Activated naive CD4-positive, alpha-beta T cell (primary cell): ENCODE measurements around the gene SLAMF9.

Source experiments
- DNase-seq, 4 experiments: peaks; one replicate each; lab custom pipeline; 2025; lab: John Stamatoyannopoulos, UW

SLAMF9 gene

GRCh38 chr1:159945483-159946241, 8.4 kb downstream of the SLAMF9 start, which contains the start of gene IGSF9:
TSS of gene IGSF9 (minus strand) at chr1:159945613. CDS start at chr1:159943454, 2,159 bp downstream.
- peak in 3 of 4 experiments; percentile 42 to 76 (median 48) for DNase-seq

DNA sequence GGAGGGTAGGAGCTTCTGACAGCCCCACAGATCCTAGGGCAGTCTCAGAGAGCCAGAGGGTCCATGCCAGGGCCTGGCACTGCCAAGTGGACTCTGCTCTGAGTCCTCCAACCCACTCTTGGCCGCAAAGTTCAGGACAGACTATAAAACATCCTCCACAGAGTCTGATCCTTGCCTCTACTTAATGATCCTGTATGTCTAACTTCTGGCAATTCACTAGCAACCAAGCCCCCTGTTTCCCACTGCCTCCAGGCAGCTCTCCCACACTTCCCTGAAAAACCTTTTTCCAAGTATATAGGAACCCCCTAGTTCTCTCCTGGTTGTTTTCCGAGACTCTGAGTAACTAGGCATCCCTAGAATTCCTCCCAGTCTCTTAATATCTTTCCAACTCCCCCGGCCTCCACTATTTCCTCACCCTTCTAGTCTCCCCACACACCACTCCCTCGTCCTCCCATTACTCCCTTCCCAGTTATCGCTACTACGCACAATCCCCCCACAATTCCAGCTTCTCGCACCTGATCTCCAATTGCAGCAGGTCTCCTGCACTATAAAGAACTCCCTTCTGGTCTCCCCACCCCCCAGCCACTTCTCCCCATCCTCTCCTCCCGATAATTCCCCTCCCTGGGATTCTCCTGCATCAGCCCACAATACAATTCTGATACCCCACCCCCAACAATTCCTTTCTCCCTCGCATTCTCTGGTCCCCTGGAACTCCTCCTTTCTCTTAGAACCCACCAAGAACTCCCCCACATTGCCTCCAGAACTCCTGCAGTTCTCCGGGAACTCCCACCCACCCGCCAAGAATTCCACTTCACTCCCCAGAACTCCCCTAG, 9.2 kb downstream of the SLAMF9 start:
- no peak for DNase-seq

GRCh38 chr1:159943908-159944622, 10.0 kb downstream of the SLAMF9 start:
- no peak for DNase-seq

GRCh38 chr1:159943278-159943640, 10.8 kb downstream of the SLAMF9 start:
- no peak for DNase-seq

- no peak for DNase-seq
These were observed 11.3 kb downstream of the SLAMF9 start for GRCh38 chr1:159942632-159943277.

- no peak for DNase-seq
These were observed 12.2 kb downstream of the SLAMF9 start for GRCh38 chr1:159941591-159942560.

DNA sequence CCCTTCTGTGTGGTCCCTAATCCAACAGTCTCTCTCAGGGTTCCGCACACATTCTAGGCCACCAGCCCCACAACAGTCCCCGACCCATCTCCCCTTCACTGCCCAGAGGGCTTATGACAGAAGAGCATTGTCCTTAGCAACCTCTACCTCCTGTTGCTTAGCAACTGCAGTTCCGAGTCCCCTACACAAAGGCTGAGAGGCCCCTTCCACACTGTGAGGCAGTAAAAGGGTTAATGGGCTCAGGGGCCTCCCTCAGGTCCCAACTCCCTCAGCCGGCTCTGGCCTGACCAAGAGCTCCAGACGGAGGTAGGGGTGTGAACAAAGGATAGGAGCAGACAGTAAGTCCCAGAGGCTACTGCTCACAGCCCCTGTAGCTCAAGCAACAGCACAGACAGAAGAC, 12.9 kb downstream of the SLAMF9 start:
- no peak for DNase-seq

- no peak for DNase-seq
These were observed 13.9 kb downstream of the SLAMF9 start for GRCh38 chr1:159940006-159940620.

DNA sequence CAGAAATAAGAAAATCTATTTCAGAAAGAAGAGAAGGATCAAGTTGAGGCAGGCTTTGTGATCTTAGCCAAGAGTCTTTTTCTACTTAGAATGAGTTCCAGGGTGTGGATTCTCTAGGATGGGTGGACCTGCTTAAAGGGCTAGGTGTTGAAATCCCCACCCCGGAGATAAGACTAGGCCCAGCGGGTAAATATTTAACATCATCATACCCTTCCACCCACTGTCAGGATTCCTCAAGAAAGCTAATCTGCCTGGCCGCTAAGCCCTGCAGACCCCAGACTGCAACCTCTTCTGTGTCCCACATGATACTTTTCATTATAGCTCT, 14.4 kb downstream of the SLAMF9 start:
- DNase-seq: no peak

DNA sequence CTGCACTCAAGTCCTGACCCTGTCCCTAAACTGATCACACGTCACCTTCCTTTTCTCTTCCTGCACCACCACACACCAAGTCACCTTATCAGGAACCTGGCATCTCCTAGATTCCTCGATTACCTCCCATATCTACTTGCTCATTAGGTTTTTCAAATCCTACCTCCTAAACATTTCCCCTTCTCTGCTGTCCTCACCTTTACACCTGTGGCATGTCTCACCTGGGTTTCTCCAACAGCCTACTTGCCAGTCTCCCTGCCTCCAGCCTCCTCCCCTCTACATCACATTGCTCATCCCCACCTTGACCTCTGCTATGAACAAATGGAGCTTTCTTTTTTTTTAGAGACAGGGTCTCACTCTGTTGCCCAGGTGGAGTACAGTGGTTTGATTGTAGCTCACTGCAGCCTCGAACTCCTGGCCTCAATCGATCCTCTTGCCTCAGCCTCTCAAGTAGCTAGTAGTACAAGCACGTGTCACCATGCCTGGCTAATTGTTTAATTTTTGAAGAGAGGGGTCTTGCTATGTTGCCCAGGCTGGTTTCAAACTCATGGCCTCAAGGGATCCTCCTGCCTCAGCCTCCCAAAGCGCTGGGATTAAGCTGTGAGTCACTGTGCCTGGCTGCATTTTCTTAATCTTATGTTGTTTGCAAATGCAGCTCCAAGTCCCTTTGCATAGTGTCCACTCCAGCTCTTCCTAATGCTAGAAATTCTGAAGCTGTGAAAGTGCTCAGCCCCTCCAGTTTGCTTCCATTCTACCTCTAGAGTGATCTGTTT, 14.9 kb downstream of the SLAMF9 start:
- DNase-seq: no peak

GRCh38 chr1:159938211-159938852, 15.7 kb downstream of the SLAMF9 start:
- no peak for DNase-seq

- no peak for DNase-seq
These were observed 16.8 kb downstream of the SLAMF9 start for GRCh38 chr1:159937054-159937750.

DNA sequence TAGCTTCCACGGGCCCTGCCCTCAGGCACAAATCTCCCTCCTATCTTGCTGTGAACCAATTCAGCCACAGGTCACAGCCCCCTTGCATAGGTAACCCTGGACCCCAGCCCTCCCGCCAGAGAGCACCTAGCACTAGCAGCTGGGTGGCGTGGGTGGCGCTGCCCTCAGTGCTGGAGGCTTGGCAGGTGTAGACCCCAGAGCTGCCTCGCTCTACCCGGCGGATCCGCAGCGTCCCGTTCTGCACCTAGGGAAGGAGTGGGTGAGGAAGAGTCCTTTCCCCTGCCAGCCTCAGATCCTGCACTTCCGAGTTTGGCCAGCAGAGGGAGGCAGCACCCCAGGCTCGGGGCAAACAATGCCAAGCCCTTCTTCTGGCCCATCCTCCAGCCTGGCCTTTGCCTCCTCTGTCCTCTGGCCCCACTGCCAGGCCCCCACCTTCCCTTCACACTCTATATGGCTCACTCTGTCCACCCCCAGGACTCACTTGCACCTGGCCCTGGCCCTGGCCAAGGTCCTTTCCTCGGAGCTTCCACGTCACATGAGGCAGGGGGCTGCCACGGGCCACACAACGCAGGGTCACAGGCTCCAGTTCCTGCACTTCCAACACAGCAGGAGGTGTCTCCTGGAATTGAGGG, 17.6 kb downstream of the SLAMF9 start:
- peak; percentile 78 to 86 (median 80) for DNase-seq

- no peak for DNase-seq
These were observed 18.2 kb downstream of the SLAMF9 start for GRCh38 chr1:159935719-159936272.

GRCh38 chr1:159935305-159935704, 18.7 kb downstream of the SLAMF9 start:
- no peak for DNase-seq

DNA sequence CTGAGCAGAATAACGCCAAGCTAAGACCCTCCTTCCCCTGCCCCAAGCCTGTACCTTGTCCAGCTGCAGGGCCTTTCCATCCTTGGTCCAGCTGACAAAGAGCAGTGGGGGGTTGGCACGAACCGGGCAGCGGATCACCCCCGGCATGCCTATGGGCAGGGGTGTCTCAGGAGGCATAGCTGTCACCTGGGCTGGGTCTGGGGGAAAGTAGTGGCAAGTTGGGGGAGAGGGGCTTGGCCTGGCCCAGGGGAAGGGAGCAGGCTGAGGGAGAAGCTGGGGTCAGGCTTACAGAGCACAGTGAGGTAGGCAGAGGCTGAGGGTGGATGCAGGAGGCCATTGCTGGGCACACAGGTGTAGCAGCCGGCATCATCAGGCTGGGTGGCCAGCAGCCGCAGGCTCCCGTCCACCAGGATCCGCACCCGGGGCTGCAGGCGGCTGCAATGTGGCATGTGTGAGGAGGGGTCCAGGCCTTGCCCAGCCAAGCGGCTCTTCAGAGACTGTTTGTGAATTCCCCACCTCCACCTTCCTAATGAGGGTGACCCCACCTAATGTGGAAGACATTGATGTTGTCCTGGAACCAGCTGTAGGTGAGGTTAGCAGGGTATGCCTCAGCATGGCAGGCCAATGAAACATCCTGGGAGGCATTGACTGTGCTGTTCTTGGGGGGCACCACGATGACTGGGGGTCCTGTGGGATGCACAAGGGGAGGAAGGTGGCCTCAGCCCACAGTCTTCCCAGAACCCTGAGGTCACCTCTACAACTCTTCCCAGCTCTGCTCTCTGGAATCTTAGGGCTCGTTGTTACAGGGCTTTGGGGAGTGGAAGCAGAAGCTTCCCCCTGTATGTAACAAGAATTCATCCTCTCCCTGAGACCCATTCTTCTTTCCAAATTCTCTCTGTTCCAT, 19.6 kb downstream of the SLAMF9 start:
- DNase-seq: no peak

DNA sequence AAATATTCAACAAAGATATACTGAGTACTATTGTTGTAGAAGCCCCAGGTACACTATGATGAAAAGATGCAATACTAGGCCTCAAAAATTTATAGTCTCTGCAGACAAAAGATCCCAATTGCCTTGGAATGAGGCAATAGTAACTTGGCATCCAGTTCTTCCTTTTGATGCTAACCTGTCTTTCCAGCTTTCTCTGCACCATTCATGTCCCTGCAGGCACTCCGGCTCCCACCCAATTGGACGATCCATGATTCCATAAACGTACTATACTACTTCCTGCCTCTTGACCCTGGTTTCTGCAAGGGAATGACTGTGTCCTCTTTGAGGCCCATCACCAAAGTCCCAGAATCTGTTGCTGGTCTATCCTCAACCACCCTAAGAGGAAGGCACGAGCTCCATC, 20.7 kb downstream of the SLAMF9 start:
- DNase-seq: no peak
